Retinal pigment epithelial cell (primary cell): Measurements from ENCODE around the gene SPTBN1.

Source experiments
- DNase-seq: peaks from one replicate; pipeline ENCODE4 v3.0.0-alpha.2; 2010; ENCODE audit warnings: low read depth
- H3K4me3 ChIP-seq: 2 replicates; pipeline ENCODE4 v1.5.1; 2011; ENCODE audit warnings: mild to moderate bottlenecking, low read length, control low read depth, moderate library complexity
- CTCF ChIP-seq: conservative IDR thresholded peaks from 2 replicates; pipeline ENCODE4 v1.5.1; 2011; ENCODE audit warnings: low read depth, low read length, control low read depth, inconsistent platforms

Gene SPTBN1

GRCh38 chr2:54424555-54425163, 31.5 kb upstream of the SPTBN1 start:
- no peak overlapping the region for H3K4me3 ChIP-seq
- DNase-seq = no peak
- no peak for TF ChIP-seq CTCF

- no peak for DNase-seq
- H3K4me3 ChIP-seq = no peak overlapping the region
- TF ChIP-seq CTCF = no peak
Measured at GRCh38 chr2:54428108-54428831, 27.9 kb upstream of the SPTBN1 start.

- no peak overlapping the region for H3K4me3 ChIP-seq
- DNase-seq = peak; percentile 25
- TF ChIP-seq CTCF = no peak
Measured at GRCh38 chr2:54429054-54429453, 27.1 kb upstream of the SPTBN1 start.

GRCh38 chr2:54429811-54430551, 26.1 kb upstream of the SPTBN1 start:
- DNase-seq = no peak
- H3K4me3 ChIP-seq = no peak overlapping the region
- TF ChIP-seq CTCF = no peak

- no peak overlapping the region for H3K4me3 ChIP-seq
- TF ChIP-seq CTCF = no peak
- no peak for DNase-seq
Measured at GRCh38 chr2:54430649-54431048, 25.5 kb upstream of the SPTBN1 start.

- DNase-seq = no peak
- no peak for TF ChIP-seq CTCF
- H3K4me3 ChIP-seq = no peak overlapping the region
Measured at GRCh38 chr2:54432251-54433015, 23.7 kb upstream of the SPTBN1 start.
